ENCODE results near the gene SBNO1. TPM values are rescaled to one million over a fixed set of nuclear protein-coding genes. Genes with fewer than 3 reads are reported as not detected.
A peak's percentile ranks its signal among the peaks of the same experiment; 100 is the strongest.

The SBNO1 gene
- total RNA-seq, 1 experiment from 2014 or later, result 68.7 TPM

GRCh38 chr12:123269395-123269892 lies 95.2 kb downstream of the SBNO1 start:
- TF ChIP-seq SIN3A (IDR thresholded peaks at IDR 0.05; ENCODE audit: borderline replicate concordance, insufficient read depth, low read depth, low read length) (no peak), REST (IDR thresholded peaks at IDR 0.05; ENCODE audit: insufficient read depth in 1 of 2, low read depth in 2 of 2, low read length in 1 of 2) (no peak), POLR2AphosphoS5 (IDR thresholded peaks at IDR 0.05; ENCODE audit: low read depth, low read length) (no peak), CTCF (IDR thresholded peaks at IDR 0.05) (no peak), TCF7L2 (IDR thresholded peaks at IDR 0.05; ENCODE audit: low read depth, low read length) (no peak)
- ATAC-seq (peak; percentile 28), DNase-seq (ENCODE audit: low read depth, low spot score) (no peak)
- ChIA-PET POLR2A (no interaction called here), CTCF (no interaction called here)
- Histone ChIP-seq H3K27ac (ENCODE audit: low read length) (peak overlapping the region; percentile 80), H3K36me3 (ENCODE audit: control insufficient read depth, insufficient read depth, low read length) (no peaks in the 10 kb centered on the region; the same call in 1 of the 2 replicates), H3K4me1 (ENCODE audit: control insufficient read depth, insufficient read depth, low read length) (peaks cover 14% of the 10 kb centered on the region), H3K27me3 (ENCODE audit: control insufficient read depth, insufficient read depth, low read length) (no peaks in the 10 kb centered on the region), H3K4me3 (ENCODE audit: low read depth in 2 of 2, low read length in 2 of 2) (peak overlapping the region; percentile 71 to 81), H3K9me3 (ENCODE audit: control insufficient read depth, insufficient read depth, low read depth, low read length) (no peaks in the 10 kb centered on the region)
- intact Hi-C loops (cut with micrococcal nuclease; ENCODE audit: unreplicated experiment), result no loop called here
- BruUV-seq (replicated peaks), result no TSS peak
- in situ Hi-C loops (cut with HindIII; ENCODE audit: low pct_unique_long_range_greater_than_20kb, low sequenced_read_pairs), result no loop called here

GRCh38 chr12:123268850-123269249 lies 95.8 kb downstream of the SBNO1 start:
- Histone ChIP-seq H3K4me1 (ENCODE audit: control insufficient read depth, insufficient read depth, low read length) (peaks cover 14% of the 10 kb centered on the region), H3K4me3 (ENCODE audit: low read depth in 2 of 2, low read length in 2 of 2) (no peak overlapping the region), H3K27ac (ENCODE audit: low read length) (peak overlapping the region; percentile 29), H3K36me3 (ENCODE audit: control insufficient read depth, insufficient read depth, low read length) (no peaks in the 10 kb centered on the region; the same call in 1 of the 2 replicates), H3K9me3 (ENCODE audit: control insufficient read depth, insufficient read depth, low read depth, low read length) (no peaks in the 10 kb centered on the region), H3K27me3 (ENCODE audit: control insufficient read depth, insufficient read depth, low read length) (no peaks in the 10 kb centered on the region)
- in situ Hi-C loops (cut with HindIII; ENCODE audit: low pct_unique_long_range_greater_than_20kb, low sequenced_read_pairs), result no loop called here
- ChIA-PET POLR2A (no interaction called here), CTCF (no interaction called here)
- ATAC-seq, result no peak
- BruUV-seq (replicated peaks), result no TSS peak
- no peak for DNase-seq (ENCODE audit: low read depth, low spot score)
- intact Hi-C loops (cut with micrococcal nuclease; ENCODE audit: unreplicated experiment), result no loop called here
- TF ChIP-seq SIN3A (IDR thresholded peaks at IDR 0.05; ENCODE audit: borderline replicate concordance, insufficient read depth, low read depth, low read length), result no peak
- no peak for TF ChIP-seq POLR2AphosphoS5 (IDR thresholded peaks at IDR 0.05; ENCODE audit: low read depth, low read length)
- TF ChIP-seq REST (IDR thresholded peaks at IDR 0.05; ENCODE audit: insufficient read depth in 1 of 2, low read depth in 2 of 2, low read length in 1 of 2), result no peak
- no peak for TF ChIP-seq TCF7L2 (IDR thresholded peaks at IDR 0.05; ENCODE audit: low read depth, low read length)
- no peak for TF ChIP-seq CTCF (IDR thresholded peaks at IDR 0.05)

Measured in Panc1 (cell line).